Right ventricle myocardium superior (tissue), 1 donor: ENCODE data around the gene PM20D1. TPM values are rescaled to one million over a fixed set of nuclear protein-coding genes. Genes with fewer than 3 reads are reported as not detected.
A peak's percentile ranks its signal among the peaks of the same experiment; 100 is the strongest.
"Not testable (repeated sequence)": the region's sequence is repeated elsewhere in the genome, so short reads cannot be mapped to it uniquely, and the experiment has no call there.

Source experiments
- ATAC-seq: fragments of 200-7000 bp; cut with Tn5 transposase; one replicate; pipeline ENCODE4 v1.9.1; 2020; ENCODE audit warnings: mild to moderate bottlenecking; ENCODE audit not compliant: poor library complexity
- DNase-seq: peaks from one replicate; pipeline ENCODE4 v3.0.0-alpha.2; 2020
- intact Hi-C: fragments of 100-400 bp; cut with DNase I; formaldehyde crosslinking; loops from one replicate; pipeline ENCODE4 v1.11.2; 2022
- long read RNA-seq: library from polyadenylated mRNA; unstranded; transcript quantifications from one replicate; pipeline ENCODE4 v2.0.0, GENCODE V29; 2021
- total RNA-seq: library from RNA; stranded (reverse); fragmentation: NEBNext Ultra II Directional; extraction: Animal tissue kit (Norgen Biotek cat#: 25700); gene quantifications from one replicate; pipeline ENCODE4 v1.2.1, GENCODE V29; 2021
- donor health status: DM: no; HTN: yes; CAD: no; lungs with severe emphysema.

Gene PM20D1, protein sequence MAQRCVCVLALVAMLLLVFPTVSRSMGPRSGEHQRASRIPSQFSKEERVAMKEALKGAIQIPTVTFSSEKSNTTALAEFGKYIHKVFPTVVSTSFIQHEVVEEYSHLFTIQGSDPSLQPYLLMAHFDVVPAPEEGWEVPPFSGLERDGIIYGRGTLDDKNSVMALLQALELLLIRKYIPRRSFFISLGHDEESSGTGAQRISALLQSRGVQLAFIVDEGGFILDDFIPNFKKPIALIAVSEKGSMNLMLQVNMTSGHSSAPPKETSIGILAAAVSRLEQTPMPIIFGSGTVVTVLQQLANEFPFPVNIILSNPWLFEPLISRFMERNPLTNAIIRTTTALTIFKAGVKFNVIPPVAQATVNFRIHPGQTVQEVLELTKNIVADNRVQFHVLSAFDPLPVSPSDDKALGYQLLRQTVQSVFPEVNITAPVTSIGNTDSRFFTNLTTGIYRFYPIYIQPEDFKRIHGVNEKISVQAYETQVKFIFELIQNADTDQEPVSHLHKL
- total RNA-seq: 1.9 TPM
- long read RNA-seq, partial matches to known transcripts: 2 of 4 reads
- long read RNA-seq, other reads (novel, unspliced or antisense): 1 of 4 reads

- peak; percentile 99 for ATAC-seq
- peak; percentile 84 for DNase-seq
- intact Hi-C loops: no loop called here
Measured at GRCh38 chr1:205849619-205850355, at the start of gene PM20D1. Gene PM20D1, minus strand, starts transcription at chr1:205850132. Its CDS starts 60 bp downstream, at chr1:205850072.

- no peak for ATAC-seq
- intact Hi-C loops: no loop called here
- DNase-seq: no peak
Measured at GRCh38 chr1:205896351-205896750, 46.4 kb upstream of the PM20D1 start.

- intact Hi-C loops, DNase-seq, ATAC-seq: not testable (repeated sequence)
Measured at GRCh38 chr1:205894119-205894518, 44.2 kb upstream of the PM20D1 start.

GRCh38 chr1:205892175-205892574 is 42.2 kb upstream of the PM20D1 start:
- ATAC-seq, intact Hi-C loops, DNase-seq: not testable (repeated sequence)

- intact Hi-C loops, DNase-seq, ATAC-seq: not testable (repeated sequence)
Measured at GRCh38 chr1:205891481-205891880, 41.5 kb upstream of the PM20D1 start.

GRCh38 chr1:205890631-205891030 is 40.7 kb upstream of the PM20D1 start:
- ATAC-seq, DNase-seq, intact Hi-C loops: not testable (repeated sequence)

DNA sequence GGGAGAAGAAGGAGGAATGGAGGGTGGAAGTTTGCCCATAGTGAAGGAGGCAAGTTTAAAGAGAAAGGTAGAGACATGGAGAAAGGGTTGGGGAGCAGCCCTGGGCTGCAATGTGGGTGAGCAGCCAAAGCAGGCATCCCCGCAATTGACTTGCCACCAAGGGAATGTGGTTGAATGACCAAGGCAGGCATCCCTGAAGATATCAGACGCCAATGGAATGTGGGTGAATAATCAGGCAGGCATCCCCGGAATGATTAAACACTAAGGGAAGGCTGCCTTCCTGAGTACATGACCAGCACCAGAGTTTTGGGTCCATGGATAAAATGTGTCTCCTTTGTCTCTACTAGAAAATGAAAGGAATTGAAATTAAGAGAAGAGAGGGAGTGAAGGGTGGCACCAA is 39.8 kb upstream of the PM20D1 start:
- ATAC-seq, DNase-seq, intact Hi-C loops: not testable (repeated sequence)

GRCh38 chr1:205889006-205889405 is 39.1 kb upstream of the PM20D1 start:
- ATAC-seq, DNase-seq, intact Hi-C loops: not testable (repeated sequence)

GRCh38 chr1:205883792-205884191 is 33.9 kb upstream of the PM20D1 start:
- intact Hi-C loops: no loop called here
- DNase-seq (no peak), ATAC-seq (no peak)

DNA sequence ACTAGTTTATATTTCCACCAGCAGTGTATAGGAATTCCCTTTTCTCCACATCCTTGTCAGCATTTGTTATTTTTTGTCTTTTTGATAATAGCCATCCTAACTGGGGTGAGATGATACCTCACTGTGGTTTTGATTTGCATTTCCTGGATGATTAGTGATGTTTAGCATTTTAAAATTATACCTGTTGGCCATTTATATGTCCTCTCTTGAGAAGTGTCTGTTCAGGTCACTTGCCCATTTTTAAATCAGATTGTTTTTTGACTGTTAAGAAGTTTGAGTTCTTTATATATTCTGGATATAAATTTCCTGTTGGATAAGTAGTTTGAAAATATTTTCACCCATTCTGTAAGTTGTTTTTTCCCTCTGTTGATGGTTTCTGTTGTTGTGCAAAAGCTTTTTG is 31.0 kb upstream of the PM20D1 start:
- intact Hi-C loops: no loop called here
- DNase-seq (no peak), ATAC-seq (no peak)

GRCh38 chr1:205879974-205880373 is 30.0 kb upstream of the PM20D1 start:
- ATAC-seq (no peak), DNase-seq (no peak)
- intact Hi-C loops: no loop called here

GRCh38 chr1:205878026-205878425 is 28.1 kb upstream of the PM20D1 start:
- DNase-seq (no peak), ATAC-seq (no peak)
- intact Hi-C loops: no loop called here

DNA sequence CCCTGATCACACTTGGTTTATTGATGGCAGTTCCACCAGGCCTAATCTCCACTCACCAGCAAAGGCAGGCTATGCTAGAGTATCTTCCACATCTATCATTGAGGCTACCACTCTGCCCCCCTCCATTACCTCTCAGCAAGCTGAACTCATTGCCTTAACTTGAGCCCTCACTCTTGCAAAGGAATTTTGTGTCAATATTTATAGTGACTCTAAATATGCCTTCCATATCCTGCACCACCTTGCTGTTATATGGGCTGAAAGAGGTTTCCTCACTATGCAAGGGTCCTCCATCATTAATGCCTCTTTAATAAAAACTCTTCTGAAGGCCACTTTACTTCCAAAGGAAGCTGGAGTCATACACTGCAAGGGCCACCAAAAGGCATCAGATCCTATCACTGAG is 23.2 kb upstream of the PM20D1 start:
- intact Hi-C loops, DNase-seq, ATAC-seq: not testable (repeated sequence)

GRCh38 chr1:205870236-205870635 is 20.3 kb upstream of the PM20D1 start:
- DNase-seq (no peak), ATAC-seq (no peak)
- intact Hi-C loops: no loop called here

- intact Hi-C loops: no loop called here
- ATAC-seq: no peak
- DNase-seq: no peak
Measured at GRCh38 chr1:205861540-205861939, 11.6 kb upstream of the PM20D1 start.

GRCh38 chr1:205858141-205858961 is 8.4 kb upstream of the PM20D1 start:
- ATAC-seq: no peak
- DNase-seq: no peak
- intact Hi-C loops: no loop called here

GRCh38 chr1:205857501-205857900 is 7.6 kb upstream of the PM20D1 start:
- ATAC-seq, DNase-seq, intact Hi-C loops: not testable (repeated sequence)

- no peak for ATAC-seq
- DNase-seq: no peak
- intact Hi-C loops: no loop called here
Measured at GRCh38 chr1:205856433-205856832, 6.5 kb upstream of the PM20D1 start.

DNA sequence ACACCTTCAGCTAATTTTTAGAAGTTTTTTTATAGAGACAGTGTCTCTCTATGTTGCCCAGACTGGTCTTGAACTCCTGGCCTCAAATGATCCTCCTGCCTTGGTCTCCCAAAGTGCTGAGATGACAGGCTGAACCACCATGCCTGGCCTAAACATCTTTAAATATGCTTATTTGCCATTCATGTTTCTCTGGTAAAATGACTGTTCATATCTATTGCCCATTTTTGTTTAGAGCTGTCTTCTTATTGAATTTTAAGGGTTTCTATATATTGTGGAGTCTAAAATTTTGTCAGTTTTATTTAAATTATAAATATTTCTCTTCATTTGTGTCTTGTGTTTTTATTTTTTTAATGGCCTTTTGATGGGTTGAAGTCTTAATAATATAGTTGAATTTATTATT is 3.0 kb upstream of the PM20D1 start:
- intact Hi-C loops: no loop called here
- ATAC-seq (no peak), DNase-seq (no peak)
